ENCODE results near the gene HLCS.

The HLCS gene

GRCh38 chr21:36881228-36881627 is 85.2 kb downstream of the HLCS start:
- DNase-seq (ENCODE audit: low spot score) = no peak

- no peak for DNase-seq (ENCODE audit: low spot score)
These were observed 86.6 kb downstream of the HLCS start for GRCh38 chr21:36879827-36880226.

- DNase-seq (ENCODE audit: low spot score) = no peak
These were observed 88.7 kb downstream of the HLCS start for GRCh38 chr21:36877741-36878140.

- DNase-seq (ENCODE audit: low spot score) = no peak
These were observed 91.8 kb downstream of the HLCS start for GRCh38 chr21:36874665-36875064.

GRCh38 chr21:36873513-36873912 is 93.0 kb downstream of the HLCS start:
- no peak for DNase-seq (ENCODE audit: low spot score)

GRCh38 chr21:36867291-36867905 is 99.1 kb downstream of the HLCS start:
- DNase-seq (ENCODE audit: low spot score) = no peak

DNA sequence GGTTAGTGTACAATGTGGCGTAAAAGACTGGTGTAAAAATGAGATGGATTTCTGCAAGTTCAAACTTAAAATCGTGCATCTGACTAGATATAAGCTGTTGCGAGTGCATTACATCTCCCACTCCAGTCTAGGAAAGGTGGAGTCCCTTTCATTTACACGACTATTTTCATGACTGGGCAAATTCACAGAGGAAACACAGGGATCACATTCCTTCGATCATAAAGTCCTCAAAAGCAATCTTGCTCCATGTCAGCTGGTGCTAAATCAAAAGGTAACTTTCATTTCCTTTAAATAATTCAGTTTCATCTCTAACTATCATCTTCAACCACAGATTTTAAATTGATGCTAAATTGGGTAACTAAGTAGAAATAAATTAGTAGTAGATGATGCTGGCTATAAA is 100.0 kb downstream of the HLCS start:
- DNase-seq (ENCODE audit: low spot score) = no peak

DNA sequence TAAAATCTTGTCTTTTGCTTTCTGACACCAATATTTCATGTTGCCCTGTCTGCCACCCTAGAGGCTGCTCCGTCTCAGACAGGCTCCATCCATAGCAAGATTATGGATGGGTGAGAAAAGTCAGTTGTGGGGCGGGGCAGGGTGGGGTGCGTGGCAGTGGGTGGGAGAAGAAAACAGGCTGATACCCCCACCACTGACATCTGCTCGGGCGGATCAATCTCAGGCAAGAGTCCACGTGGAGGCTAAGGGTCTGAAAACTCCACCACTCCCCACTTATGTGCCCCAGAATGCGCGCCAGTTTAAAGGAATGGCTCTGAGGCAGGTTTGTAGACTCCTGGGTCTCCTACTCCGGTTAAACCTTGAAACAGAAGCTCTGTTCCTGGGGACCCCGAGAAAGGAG is 101.5 kb downstream of the HLCS start:
- no peak for DNase-seq (ENCODE audit: low spot score)

DNA sequence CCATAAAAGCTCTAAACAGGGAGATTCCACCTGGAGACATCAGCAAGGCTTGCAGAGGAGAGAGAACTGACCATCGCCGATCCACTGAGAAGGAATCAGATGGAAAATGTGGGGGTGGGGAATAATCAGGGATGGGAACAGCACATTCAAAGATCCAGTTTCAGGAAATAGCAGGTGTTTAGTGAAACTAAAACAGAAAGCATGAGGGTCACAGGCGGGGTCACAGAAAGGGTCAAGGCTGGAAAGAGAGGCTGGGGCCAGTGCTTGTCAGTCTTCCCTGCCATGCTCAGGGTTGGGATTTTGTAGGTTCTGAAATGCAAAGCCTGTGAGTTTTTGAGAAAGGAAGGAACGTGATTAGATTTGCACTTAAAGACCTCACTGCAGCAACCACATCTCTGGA is 103.2 kb downstream of the HLCS start:
- DNase-seq (ENCODE audit: low spot score) = no peak

- no peak for DNase-seq (ENCODE audit: low spot score)
These were observed 104.7 kb downstream of the HLCS start for GRCh38 chr21:36861595-36862323.

- DNase-seq (ENCODE audit: low spot score) = no peak
These were observed 105.5 kb downstream of the HLCS start for GRCh38 chr21:36860736-36861594.

DNA sequence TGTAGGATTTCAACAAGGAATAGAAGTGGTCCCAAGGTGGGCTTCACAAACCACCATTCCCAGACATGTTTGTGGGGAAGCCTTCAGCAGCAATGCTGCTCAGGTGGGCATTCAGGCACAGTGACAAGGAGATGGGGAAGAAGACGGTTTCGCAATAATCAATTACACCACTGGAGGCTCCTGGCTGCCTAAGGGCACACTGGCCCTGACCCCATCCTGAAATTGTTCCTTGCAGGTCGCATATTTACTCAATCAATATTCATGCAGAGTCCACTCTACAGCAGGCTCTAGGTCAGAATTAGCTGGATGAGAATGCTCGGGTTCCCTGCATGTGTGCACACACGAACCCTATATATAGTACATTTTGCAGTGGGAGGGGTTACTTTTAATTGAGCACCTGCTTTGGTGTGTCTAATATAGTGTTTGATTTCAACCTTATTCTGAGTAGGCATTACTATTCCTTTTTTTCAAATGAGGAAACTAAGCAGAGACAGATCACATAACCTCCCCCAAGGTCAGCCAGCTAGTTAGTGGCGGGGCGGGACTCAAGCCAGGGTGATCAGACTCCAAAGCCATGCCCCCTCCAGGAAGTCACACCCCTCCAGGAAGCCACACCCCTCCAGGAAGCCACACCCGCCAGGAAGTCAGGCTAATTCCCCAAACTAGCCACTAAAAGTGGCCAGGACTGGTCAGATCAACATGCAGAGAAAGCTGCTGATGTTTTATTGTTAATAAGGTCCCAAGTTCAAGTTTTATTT is 106.5 kb downstream of the HLCS start:
- DNase-seq (ENCODE audit: low spot score) = peak; percentile 88

DNA sequence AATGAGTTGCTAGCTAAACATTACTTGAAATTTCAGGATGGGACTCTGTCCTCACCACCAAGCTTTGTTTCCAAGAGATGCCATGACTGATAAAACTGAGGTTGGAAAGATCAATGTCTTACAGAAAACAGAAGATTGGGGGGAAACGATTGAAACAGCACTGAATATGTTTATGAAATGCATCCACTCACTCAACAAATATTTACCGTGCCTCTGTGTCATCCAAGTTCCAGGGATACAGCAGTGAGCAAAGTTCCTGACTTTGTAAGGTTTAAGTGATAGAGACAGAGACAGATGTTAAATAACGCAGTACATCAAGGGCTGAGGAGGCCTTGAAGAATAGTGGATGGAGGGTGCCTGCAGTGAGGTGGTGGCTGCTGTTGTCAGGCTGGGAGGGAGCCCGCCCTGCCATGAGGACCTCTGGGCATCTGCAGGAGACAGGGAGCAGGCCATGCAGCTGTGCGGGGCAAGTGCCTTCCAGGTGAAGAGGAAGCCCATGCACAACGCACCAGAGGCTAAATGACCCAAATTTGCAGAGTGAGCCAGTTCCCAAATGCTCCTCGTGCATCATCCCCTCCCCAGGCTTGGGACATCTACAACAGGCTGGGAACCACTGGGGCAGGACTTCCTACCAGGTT is 108.0 kb downstream of the HLCS start:
- DNase-seq (ENCODE audit: low spot score) = no peak

DNA sequence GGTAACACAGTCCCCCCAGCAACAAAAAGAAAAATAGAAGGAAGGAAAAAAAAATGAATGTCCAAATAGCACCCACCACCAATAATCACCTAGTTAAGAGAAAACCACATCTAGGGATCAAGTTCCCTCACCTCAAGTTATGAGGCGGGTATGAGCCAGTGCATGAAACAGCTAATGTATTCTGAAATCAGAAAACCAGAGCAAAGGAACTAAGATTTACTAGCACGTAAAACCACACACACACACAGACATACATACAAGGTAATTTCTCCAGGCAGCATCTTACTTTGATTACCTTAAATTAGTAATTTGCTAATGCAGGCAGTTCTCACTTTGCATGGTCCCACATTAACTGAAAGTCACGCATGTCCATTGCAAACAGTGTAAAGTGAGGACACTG is 109.8 kb downstream of the HLCS start:
- DNase-seq (ENCODE audit: low spot score) = no peak

DNA sequence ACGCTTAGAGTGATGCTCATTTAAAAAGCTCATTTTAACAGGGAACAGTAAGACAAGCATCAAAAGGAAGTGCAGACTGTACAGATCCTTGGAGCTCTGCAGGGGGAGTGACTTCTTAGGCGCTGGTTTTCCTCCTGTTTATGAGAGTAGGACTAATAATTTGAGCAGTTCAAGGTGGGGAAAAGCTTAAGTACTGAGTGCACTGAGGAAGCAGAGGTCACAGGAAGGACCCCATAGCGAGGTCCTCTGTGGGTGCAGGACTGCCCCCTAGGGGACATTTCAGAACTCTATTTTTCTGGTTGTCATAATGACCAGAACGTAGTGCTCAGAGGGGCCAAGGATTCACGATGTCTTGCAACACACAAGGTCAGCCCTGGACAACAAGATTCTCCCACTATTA is 112.1 kb downstream of the HLCS start:
- DNase-seq (ENCODE audit: low spot score) = peak; percentile 73

DNA sequence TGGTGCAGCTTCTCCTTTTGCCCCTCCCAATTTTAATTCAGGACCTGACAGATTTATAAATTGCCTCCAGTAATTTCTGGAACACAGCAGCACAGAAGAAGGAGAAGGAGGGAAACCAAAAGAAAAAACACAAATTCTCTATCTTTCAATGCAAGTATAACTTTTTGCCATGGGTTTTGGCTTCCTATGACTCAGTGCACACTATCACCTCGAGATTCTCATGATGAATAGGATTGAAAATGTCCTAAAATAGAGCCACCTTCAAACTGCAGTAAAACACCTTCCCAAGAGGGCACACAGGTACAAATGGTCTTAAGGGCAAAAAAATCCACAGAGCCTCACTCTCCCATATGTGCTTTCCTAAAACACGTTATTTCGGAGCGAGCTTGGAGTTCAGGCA is 113.6 kb downstream of the HLCS start:
- DNase-seq (ENCODE audit: low spot score) = no peak

- DNase-seq (ENCODE audit: low spot score) = no peak
These were observed 114.2 kb downstream of the HLCS start for GRCh38 chr21:36852293-36852692.

DNA sequence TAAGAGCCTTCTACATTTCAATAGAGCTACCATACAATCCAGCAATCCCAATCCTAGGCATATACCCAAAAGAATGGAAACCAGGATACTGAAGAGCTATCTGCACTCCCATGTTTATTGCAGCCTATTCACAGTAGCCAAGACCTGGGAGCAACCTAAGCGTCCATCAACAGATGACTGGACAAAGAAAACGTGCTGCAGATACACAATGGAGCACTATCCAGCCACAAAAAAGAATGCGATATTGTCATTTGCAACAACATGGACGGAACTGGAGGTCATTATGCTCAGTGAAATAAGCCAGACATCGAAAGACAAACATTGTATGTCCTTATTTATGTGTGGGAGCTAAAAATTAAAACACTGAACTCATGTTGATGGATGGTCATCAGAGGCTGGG is 115.3 kb downstream of the HLCS start:
- no peak for DNase-seq (ENCODE audit: low spot score)

- no peak for DNase-seq (ENCODE audit: low spot score)
These were observed 116.1 kb downstream of the HLCS start for GRCh38 chr21:36850372-36850771.

GRCh38 chr21:36849461-36850105 is 116.9 kb downstream of the HLCS start:
- DNase-seq (ENCODE audit: low spot score) = no peak

DNA sequence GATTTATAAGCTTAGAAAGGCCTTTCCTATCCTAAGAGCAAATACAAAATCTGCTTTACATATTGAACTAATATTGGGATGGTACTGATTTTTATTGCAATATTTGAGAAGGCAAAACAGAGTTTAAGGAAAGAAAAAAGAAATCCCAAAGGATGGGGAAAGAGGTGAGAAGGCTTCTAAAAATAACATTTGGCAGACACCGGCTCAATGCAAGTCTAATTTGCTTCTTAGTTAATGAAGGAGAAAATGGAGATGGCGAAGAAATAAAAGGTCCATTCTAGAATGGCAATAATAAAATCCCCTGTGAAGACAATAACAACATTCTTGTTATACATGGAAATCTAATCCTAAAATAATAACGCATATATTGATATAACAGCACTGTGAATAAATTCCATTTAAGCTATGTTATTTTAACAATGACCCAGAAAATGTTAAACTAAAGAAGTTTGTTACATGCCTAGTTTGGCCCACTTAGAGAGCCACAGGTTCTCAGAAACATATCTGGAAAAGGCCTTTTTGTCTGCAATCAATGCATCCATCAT is 117.7 kb downstream of the HLCS start:
- DNase-seq (ENCODE audit: low spot score) = no peak
